ENCODE measurements around the gene SMPD2.

Gene SMPD2

DNA sequence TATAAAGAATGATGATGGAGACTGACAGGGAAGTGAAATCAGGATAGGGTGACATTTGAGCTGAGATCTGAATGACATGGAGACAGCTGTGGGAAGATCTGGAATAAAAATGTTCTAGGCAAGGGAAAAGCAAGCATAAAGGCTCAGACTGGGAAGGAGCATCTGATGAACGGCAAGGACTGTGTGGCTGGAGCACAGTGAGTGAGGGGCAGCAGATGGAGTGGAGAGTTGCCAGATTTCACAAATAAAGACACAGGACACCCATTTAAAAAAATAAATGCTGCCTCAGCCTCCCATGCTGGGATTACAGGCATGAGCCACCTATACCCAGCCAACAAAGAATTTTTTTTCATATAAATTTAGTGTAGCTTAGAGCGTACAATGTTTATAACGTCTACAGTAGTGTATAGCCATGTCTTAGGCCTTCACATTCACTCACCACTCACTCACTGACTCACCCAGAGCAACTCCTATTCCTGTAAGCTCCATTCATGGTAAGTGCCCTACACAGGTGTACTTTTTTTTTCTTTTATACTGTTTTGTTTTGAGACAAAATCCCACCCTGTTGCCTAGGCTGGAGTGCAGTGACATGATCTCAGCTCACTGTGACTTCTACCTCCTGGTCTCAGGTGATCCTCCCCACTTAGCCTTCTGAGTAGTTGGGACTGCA is 44.9 kb downstream of the SMPD2 start:
- no peak for DNase-seq (ENCODE audit: low read depth)

GRCh38 chr6:109486068-109486467 is 45.5 kb downstream of the SMPD2 start:
- DNase-seq (ENCODE audit: low read depth) = no peak

DNA sequence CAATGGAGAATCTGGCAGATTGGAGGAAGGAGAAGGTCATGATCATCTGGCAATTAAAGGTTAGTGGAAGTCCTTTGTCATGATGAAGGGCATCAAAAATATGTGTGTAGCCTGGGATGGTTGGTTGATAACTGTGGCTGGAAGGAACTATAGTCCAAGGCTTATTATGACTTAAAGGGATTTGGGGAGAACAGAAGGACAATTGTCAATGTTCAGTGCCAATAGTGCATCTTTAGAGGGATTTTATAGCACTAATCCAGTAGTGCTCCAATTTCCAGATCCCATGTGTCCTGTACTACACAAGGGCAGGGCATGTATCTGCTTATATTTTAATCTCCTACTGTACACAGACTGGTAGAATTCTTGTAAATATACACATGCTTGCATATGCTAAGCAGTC is 47.5 kb downstream of the SMPD2 start:
- DNase-seq (ENCODE audit: low read depth) = no peak

DNA sequence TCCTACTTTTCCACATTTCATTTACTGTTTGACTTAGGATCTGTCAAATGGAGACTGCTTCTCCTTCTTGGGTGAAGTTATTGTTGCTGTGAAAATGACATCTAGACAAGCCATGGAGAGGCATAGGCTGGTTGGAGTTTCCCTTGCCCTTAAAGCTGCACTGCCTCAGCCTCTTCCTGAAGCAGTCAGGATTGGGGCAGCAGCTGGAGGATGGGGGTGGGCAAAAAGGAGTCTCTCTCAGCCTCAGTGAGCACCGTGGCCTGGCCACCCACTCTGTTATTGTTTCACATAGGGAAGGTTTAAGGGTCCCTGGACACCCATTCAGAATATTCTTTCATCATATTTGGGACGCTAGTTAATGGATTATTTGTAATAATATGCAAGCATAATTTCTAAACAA is 50.2 kb downstream of the SMPD2 start:
- no peak for DNase-seq (ENCODE audit: low read depth)

GRCh38 chr6:109491207-109491938 is 50.8 kb downstream of the SMPD2 start:
- DNase-seq (ENCODE audit: low read depth) = no peak
